NAMALWA (cell line): ENCODE data around the gene EBF3.

ENCODE experiments used
- DNase-seq: peaks from one replicate; pipeline ENCODE4 v3.0.0-alpha.2; 2015; ENCODE audit warnings: low spot score

The EBF3 gene

DNA sequence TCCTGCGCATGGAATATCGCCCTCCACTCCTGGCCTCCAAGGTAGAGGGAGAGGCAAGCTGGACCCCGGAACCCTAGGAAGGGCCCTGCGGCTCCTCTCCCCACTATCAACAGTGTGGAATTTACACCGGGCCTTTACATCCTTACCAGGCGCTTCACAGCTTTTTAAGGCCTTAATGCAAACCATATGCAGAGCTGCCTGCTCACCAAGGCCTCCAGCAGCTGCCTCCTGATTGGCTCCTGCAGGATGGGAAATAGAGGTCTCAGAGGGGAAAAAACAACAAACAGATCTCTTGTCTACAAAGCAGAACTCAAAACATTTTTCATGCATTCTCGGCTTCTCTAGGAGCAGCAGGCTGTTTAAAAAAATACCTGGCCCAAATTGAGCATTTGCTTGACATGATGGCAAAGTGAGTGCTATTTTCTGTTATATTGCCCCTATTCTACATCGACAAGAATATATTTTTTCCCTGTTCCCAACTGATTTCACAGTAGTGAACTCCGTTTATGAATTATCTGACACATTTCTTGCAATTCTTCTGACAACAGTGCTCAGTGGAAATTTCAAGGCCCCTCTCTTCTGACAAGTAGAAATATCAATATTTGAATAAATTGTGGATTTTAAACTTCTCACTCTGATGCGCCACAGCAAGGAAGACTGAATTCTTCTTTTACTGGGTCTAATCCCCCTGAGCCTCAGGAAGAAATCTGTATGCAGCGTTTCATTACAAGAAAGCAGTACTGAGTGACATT lies 51.7 kb downstream of the EBF3 start:
- no peak for DNase-seq

DNA sequence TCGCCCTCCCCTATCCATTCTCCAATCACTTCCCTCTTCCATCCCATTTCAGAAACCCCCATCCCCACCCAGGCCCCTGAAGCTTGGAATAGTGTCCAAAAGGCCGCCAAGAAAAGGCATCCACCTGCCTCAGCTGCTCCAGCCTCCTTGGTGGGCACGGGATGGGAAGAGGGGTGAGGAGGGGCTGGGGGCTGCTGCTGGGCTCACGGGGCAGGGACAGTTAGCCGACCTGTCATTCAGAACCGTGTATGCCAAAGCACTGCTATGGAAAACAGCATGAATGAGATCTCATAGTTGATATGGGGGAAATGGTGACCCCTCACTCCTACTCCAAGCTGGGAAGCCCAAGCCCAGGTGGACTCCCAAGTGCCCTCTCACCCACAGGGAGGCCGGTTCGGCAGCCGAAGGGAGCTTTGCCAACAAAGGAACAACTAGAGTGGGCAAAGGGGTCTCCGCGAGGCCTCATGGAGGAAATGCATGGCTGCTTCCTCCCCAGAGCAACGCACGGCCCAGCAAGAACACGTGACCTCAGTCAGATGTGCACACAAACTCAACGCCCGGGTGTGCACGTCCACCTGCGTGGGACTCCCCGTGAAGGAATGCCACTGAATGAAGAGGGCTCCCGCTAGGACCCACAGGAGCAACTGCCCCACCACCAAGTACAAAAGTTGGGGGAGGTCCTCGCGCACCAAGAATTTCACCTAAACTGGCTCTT lies 52.5 kb downstream of the EBF3 start:
- DNase-seq: no peak

DNA sequence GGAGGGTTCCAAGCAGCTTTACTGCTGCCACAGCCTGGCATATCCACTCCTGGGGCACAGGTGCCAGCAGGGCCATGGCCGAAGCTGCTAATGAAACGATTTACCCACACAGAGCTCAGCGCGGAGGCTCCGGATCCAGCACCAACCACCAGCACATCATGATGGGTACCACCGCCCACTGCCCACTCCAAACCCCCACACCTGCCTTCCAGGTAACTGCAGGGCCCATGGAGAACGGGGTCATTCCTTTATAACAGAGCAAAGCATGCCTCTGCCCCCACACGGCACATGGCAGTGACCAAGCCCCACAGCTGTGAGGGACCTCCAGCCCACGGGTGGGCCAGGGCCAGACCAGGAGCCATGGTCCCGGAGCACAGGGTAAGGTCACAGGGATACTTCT lies 53.2 kb downstream of the EBF3 start:
- DNase-seq: no peak

DNA sequence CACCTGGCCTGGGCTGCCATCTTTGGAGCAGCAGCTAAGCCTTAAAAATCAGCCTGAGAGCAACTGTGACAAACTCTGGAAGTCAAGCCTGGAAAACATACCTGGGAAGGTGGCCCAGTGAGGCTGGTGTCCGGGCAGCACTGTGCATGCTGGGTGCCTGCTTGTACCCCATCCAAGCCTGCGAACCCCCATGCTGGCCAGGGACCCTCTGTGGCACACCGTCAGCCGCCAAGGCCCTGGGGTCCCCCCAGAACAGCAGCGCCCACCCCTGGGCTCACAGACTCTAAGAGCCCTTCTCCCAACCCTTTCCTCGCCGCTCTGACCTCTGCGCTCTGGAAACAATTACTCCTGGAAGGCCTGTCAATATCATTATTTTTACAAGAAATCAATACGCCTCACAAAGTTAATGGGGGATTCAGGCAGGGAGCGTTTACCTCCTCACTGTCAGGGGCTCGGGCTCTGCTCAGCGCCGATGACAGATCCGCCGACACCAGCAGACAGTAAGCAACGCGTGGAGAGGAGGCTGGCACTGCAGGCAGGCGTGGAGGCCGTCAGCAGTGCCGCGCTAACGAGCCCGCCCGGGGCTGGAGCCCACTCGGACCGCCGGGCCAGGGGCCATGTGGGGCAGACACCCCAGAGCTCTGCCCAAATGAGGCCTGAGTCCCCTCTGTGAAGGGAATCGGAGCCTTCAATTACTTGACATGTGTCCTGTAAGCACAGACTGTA lies 54.4 kb downstream of the EBF3 start:
- no peak for DNase-seq

DNA sequence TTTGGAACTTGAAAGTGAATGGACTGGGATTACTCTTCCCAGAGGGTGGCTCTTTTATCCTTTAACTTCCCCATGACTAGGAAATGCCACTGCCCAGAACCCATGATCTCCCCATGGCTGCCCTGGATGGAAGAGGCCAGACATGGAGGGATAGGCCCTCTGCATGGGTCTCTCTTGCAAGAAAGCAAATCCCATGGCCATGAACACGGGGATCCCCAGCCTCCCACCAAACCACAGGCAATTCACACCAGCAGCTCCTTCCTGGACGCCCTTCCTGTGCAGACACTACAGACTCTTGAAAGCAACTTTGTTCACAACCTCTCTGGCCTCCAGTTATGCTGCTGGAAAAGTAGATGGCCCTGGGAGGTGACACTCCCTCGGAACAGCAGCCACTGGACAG lies 55.0 kb downstream of the EBF3 start:
- DNase-seq: no peak

DNA sequence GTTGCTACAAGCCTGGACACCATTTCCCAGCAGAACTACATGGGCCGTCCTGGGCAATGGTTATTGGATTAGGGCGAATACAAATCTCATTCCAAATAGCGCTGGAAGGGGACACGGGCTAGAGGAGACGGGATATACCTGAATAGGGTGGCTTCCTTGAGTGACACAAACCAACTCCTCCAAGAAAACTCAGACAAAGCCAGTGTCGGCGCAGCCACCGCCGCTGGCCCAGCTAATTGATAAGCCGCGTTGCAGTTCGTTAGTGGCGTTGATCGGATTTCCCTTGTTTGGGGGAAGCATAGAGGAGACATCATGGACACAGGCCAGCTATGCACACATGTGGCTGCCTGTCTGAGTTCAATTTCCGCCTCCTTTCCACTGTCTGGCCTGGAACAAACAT lies 55.7 kb downstream of the EBF3 start:
- no peak for DNase-seq

DNA sequence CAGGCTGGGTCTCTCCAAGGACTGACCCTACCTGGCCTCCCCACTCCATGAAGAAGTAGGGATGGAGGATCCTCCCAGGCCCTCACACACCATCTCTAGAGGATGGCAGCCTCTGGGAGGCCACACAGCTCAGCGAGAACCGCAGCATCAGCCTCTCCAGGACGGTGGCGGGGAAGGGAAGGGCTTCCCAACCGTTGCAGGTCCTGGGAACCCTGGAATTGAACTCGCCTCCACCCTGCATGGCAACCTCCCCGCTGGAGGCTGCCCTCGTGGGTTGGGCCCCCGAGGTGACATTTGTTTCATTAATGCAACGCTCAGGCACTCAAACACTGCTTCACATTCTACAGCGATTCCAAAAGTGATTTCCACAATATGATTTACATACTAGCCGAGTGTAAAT lies 58.5 kb downstream of the EBF3 start:
- no peak for DNase-seq

DNA sequence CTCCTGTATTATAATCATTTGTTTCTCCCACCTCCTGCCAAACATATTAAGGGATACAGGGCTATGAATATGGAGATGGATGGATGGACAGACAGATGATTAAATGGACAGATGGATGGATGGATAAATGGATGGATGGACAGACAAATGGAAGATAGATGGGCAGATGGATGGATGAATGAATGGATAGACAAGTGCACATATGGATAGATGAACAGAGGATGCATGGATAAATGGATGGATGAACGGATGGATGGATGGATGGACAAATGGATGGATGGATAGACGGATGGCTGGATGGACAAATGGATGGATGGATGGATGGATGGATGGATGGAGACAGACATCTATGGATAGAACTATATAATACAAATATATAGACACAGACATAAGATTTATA lies 59.8 kb downstream of the EBF3 start:
- DNase-seq: no peak

DNA sequence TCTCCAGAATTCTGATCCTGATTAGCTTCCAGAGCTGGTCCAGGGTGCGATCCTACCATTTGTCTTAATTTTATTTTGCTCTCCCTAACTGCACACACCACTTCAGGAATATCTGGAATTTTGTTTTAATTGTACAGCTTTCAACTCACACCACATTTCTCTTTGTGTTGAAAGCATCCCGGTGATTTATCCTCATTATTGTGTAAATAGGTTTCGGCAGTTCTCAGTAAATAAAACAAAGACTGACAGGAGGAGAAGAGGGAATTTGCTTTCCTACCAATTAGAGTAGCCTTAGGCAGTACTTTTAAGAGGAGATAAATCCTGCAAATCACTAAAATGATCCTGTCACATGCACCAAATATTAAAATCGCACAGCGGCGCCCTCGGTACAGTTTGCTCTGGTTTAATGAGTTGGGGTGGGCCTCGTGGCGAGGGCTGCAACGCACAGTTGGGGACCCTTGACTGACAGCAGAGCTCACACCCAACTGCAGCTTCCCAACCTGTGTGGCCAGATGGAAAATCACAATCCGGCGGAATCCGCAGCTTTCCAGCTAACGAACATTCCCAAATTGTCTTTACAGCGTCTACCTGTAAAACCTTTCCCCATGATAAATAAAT lies 62.6 kb downstream of the EBF3 start:
- DNase-seq: no peak

DNA sequence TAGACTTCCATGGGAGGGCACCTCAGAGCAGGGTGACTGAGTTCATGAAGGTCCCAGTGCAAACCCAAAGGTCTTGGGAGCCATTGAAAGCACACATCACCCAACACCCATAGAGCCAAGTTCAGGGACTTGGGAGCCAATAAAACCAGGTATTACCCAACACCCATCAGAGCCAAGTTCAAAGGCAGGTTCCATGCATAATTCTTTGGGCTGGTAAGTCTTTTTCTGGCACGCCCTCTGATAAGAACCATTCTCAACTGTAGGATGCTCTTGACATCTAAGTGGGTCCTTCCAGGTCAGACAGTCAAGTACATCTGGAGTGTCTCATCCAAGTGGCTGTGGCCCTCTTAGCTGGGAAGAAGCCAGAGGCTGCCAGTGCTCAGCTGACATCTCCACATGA lies 63.2 kb downstream of the EBF3 start:
- DNase-seq: no peak

DNA sequence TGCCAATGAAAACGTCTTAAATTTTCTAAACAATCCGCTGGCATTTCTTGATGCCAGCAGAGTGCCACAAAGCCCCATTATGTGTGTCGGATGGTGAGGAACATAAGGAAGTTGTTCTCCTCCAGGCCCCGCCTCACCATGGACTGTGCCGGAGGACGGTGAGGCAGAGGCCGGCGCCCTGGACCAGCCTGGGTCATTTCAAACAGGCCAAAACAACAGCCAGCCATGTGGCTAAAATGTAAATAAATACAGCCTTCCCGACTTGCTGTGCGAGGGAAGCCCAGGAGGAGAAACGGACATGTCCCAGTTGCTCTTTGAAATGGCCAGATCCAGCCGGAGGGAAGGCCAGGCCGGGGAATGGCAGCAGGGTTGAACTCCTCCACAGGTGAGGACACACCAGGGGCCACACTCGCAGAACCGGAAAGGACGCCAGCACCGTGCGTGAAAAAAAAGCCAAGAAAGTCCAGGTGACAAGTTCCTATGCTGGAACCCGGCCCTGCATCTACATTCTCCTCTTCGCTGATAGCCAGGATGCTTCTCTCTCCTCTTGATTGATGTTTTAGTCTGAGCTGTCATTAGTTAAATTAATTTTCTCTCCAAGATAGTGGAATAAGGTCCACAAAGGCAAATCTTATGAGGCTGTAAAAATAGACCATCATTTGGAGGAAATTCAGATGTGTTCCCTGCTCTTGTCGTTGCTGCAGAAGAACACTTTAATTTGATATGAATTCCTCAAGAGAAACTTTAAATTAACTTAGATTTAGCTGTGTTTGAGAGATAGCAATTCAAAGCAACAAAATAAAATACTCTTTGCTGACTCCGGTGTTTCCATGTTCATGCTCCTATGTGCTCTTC lies 64.6 kb downstream of the EBF3 start:
- DNase-seq: no peak

DNA sequence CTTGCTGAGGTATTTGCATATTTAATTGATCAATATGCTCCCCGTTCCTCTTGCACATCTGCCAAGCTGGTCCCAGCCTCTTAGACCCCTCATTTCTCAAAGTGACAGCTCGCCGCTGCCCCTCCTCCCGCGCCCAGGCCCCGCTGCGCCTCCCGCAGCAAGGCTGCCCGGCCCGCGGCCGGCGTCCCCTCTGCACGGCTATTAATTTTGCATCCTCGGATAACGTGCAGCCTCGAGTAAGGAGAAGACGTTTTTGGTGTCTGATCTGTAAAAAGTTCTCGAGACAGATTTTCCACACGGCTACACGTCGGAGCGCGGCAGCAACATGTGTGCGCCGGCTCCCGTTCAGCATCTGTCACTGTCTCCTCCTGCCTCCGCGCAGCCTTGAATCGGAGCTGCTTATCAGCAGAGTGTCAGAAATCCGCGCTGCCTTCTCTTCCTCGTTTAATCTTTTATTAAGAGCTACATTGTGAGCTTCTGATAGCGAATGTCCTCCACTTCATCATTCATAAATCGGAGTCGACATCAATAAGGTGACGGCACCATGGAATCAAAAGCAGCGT lies 65.3 kb downstream of the EBF3 start:
- no peak for DNase-seq

DNA sequence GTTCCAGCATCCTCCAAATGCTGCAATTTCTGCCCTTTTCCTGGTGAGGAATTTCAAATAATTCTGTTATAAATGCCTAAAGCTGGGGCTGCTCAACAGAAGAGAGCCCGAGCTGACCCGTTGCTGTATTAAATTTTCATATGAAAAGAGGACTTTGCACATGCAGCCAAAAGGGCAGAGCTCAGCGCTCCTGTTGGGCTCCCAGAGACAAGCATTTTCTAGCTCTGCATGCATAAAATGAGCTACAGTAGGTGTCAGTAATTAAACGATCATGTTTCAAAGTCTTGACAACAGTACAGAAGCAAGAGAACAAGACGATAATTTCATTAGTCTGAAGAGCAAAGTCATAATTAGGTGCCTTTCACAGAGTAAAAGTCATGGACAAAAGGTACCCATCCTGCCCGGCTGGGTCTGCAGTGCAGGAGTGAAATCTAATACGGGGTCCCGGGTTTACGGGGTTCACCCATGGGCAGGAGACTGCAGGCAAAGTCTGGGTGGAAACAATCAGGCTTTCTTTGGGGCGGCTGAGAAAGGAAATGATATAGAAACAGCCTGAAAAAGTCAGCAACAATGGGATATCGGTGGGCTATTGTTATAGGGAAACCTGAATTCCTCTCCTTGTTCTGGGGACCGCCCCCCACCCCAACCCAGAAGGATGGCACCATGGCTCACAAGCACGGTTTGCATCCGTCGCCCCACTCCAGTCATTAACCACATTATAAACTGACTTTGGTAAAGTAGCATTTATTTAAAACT lies 66.0 kb downstream of the EBF3 start:
- DNase-seq: no peak

DNA sequence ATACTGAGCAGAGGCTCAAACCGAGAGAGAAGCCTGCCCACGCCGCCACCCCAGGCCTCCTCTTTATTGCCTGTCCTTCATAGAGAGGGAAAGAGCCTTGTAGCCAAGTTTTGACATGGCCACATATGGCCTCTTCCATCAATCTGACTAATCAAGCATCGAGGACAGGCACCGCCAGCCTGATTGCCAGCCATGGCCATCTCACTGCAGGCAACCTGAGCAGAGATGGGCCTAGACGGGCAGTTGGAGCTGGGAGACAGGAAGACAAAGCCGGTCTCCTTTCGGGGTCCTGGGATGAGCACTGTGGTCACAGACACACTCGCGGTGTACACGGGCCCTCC lies 67.2 kb downstream of the EBF3 start:
- DNase-seq: no peak

DNA sequence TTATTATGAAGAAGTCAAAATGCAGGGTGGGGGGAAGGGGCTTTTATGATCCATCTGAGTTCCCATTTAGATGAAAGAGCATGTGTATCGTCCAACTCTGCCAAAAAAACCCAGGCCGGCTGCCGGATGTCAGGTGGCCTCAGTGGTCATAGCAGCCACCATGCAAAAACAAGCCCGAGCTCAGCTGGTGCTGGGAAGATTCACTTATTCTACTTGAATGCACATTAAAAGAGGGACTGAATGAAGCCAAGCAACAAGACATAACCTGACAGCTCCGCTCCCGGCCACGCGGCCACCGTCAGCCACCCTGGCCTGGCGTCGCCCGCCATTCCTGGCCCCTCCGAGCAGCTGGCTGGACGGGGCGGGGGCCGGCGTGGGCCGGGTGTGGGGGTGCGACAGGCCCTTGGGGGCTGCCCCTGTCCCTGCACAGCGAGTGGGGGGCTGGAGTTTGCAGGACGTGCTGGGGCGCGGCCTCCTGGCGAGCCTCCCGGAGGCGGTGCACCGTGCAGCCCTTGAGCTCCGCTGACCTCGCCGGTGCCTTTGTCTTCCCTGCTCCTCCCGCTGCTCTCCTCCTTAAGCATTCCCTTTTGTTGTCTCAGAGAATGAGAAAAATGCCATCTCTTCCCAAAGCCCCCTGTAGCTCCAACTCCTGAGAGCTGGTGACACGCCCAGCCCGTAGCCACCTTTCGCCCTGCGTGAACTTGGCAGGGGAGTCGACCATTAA lies 67.8 kb downstream of the EBF3 start:
- no peak for DNase-seq

DNA sequence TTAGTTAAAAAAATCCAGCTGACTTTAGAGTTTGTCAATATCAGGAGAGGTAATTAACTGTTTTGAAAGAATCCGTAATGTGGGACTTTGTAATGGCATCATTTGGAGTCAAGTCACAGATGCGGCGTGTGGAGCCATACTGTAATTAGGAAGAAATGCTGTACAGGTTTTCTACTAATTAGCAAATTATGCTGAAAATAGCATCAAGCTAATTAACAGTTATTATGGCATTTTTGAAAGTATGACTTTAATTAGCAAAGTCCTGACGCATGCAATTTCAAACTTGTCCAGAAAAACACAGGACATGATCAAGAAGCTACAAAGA lies 68.3 kb downstream of the EBF3 start:
- no peak for DNase-seq

DNA sequence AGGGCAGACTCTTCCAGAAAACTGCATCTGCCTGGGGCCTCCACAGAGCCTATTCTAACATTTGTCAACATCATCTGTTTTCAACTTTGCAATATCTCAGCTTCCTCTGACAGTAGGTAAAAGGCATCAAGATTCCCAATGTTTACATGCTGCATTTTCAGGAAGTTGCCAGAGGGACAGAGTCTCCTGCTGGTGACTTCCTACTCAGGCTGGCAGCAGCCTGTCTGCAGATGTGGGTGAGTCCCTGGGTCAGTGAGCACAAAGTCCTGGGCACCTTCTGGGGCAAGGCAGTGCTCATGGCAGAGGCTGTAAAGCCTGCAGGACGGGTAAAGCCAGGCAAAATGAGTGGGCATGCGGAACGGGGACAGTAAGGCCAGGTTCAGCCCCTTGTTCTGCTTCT lies 69.4 kb downstream of the EBF3 start:
- DNase-seq: no peak

DNA sequence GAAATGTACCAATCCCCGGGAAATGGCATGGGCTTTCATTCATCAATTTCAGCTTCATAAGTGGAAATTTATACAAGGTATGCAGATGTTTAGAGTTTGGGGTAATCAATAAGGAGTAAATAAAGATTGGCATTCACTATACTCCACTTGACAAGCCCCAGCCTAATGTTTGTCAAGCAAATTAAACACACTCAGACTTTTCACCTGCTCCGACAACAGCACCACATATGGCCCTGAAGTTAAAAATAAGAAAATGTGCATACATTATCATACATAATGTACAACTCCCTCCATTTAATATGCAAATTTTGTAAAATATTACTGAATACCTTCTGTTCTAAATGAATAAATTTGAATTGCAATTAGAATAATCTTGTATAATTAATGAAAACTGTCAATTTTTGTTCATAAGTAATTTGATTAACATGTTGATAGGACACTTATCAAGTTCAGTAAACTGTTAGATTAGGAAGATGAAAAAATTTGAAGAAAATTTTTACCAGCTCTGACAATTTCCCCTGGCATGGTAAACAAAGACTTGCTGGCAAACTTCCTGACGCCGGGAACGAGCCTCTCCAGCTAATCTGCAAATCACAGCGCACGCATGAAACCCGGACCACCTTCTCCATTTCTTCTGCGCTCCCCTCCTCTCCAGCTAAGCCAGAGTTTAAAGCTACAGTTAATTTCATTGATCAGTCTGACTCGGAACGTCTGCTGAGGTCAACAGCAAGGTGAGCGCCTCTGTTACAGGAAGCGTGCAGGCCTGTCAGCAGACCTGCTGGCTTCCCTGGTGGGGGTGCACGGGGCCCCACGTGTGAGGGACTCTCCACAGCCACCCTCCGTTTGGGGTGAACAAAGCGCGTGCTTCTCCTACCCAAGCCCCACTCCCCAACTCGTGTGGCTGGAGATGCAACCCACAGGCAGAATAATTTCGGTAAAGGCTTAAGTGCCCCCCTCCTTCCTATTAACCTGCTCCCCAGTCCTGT lies 70.7 kb downstream of the EBF3 start:
- no peak for DNase-seq

DNA sequence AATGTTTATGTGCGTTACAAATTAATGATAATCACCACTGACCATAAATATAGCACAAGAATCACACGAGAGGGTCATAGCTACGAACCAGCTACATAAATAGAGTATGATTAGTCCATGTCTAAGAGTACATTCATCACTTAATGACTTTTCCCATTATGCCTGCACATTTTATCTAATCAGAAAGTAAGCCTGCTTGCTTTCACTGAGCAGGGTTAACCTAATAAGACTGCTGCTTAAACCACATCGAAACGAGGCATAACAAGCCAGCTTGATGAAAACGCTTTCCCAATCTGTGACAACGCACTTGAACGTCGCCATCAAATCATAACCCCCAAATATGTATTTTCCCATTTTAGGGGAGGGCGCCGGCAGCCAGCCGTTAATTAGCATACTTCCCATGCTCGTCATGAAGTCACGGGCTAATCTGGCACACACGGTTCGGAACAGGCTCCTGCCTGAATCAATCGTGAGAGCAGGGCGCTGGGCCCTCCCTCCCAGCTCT lies 71.5 kb downstream of the EBF3 start:
- DNase-seq: no peak
